Endothelial cell of umbilical vein (primary cell): ENCODE measurements around the gene NAPB. TPM values are rescaled to one million over a fixed set of nuclear protein-coding genes. Genes with fewer than 3 reads are reported as not detected.

ENCODE experiments used
- BruUV-seq: library from RNA; stranded (reverse); fragments of 400-500 nt; replicated peaks from 2 replicates; lab custom pipeline; 2021; lab: Mats Ljungman, UMichigan
- CTCF ChIA-PET: fragments of 300-600, 350-600 bp; sonication (Branson Sonifier 250); formaldehyde crosslinking; loops from one replicate; lab custom pipeline; 2021; ENCODE audit warnings: antibody characterized with exemption, inconsistent platforms; lab: Charles Lee
- POLR2A ChIA-PET: fragments of 300-600, 350-600 bp; sonication (Branson Sonifier 250); formaldehyde crosslinking; loops from one replicate; lab custom pipeline; 2021; ENCODE audit warnings: antibody characterized with exemption, inconsistent platforms; lab: Charles Lee
- DNase-seq: peaks from one replicate; pipeline ENCODE4 v3.0.0-alpha.2; 2011; ENCODE audit warnings: low read depth, low spot score
- FAIRE-seq: peaks from 2 replicates; lab custom pipeline; 2011; peaks lifted over from hg19 to GRCh38; lab: Jason Lieb, UNC
- H2AFZ ChIP-seq: 2 replicates; pipeline ENCODE4 v1.6.0; 2012; ENCODE audit warnings: low read depth, low read length, control low read depth, inconsistent platforms
- H3K27ac ChIP-seq: 2 replicates; pipeline ENCODE4 v1.5.1; 2011; ENCODE audit warnings: low read depth, mild to moderate bottlenecking, control low read depth, low read length, moderate library complexity; ENCODE audit not compliant: insufficient read depth
- H3K27me3 ChIP-seq, 2 experiments: 2 replicates each; pipeline versions ENCODE4 v1.6.0 to v1.6.1; 2011; ENCODE audit warnings: low read length in 2 of 2, mixed read lengths in 1 of 2; ENCODE audit not compliant: control insufficient read depth in 2 of 2, insufficient read depth in 2 of 2
- H3K36me3 ChIP-seq, 2 experiments: 2 replicates in 1 of 2; 3 replicates in 1 of 2; pipeline ENCODE4 v1.5.1; 2011; ENCODE audit warnings: low read length in 2 of 2, mild to moderate bottlenecking in 1 of 2, moderate library complexity in 1 of 2; ENCODE audit not compliant: control insufficient read depth in 2 of 2, insufficient read depth in 2 of 2; ENCODE audit errors: extremely low read depth in 1 of 2
- H3K4me1 ChIP-seq: 3 replicates; pipeline ENCODE4 v1.5.1; 2011; ENCODE audit warnings: mild to moderate bottlenecking, low read length; ENCODE audit not compliant: control insufficient read depth, insufficient read depth; ENCODE audit errors: extremely low read depth
- H3K4me2 ChIP-seq: 2 replicates; pipeline ENCODE4 v1.6.1; 2011; ENCODE audit warnings: low read length, control low read depth, mixed read lengths; ENCODE audit not compliant: insufficient read depth
- H3K4me3 ChIP-seq, 3 experiments: fragments of 200-600 bp in 1 of 3; sonication (generic), shearing (Covaris generic) in 1 of 3; replicated peaks in 1 of 3; 2 replicates each; pipeline ENCODE4 v1.5.1; 2011 to 2016; ENCODE audit warnings: control low read depth in 3 of 3, low read length in 3 of 3, mild to moderate bottlenecking in 2 of 3, inconsistent platforms in 1 of 3, low read depth in 1 of 3, moderate library complexity in 1 of 3; ENCODE audit not compliant: insufficient read depth in 1 of 3
- H3K79me2 ChIP-seq: 2 replicates; pipeline ENCODE4 v1.6.0; 2012; ENCODE audit warnings: low read length, inconsistent platforms; ENCODE audit not compliant: control insufficient read depth, insufficient read depth
- H3K9ac ChIP-seq: replicated peaks from 2 replicates; pipeline ENCODE3; 2011; ENCODE audit warnings: low read length, control low read depth; ENCODE audit not compliant: insufficient read depth; ENCODE audit errors: extremely low read depth
- H3K9me1 ChIP-seq: replicated peaks from 3 replicates; pipeline ENCODE4 v1.6.0; 2011; ENCODE audit warnings: mild to moderate bottlenecking, low read length; ENCODE audit not compliant: control insufficient read depth, insufficient read depth; ENCODE audit errors: extremely low read depth
- H3K9me3 ChIP-seq: replicated peaks from 2 replicates; pipeline ENCODE4 v1.5.1; 2012; ENCODE audit warnings: low read length, inconsistent platforms; ENCODE audit not compliant: control insufficient read depth, insufficient read depth
- H4K20me1 ChIP-seq: replicated peaks from 2 replicates; pipeline ENCODE3; 2011; ENCODE audit warnings: mild to moderate bottlenecking, low read length; ENCODE audit not compliant: control insufficient read depth, insufficient read depth; ENCODE audit errors: extremely low read depth
- CTCF ChIP-seq, 2 donors: IDR thresholded peaks; 1 replicate in 1 of 2; 2 replicates in 1 of 2; pipeline ENCODE4 v1.5.1; 2011; ENCODE audit warnings: low read length in 2 of 2, mild to moderate bottlenecking in 2 of 2, moderate library complexity in 2 of 2, control low read depth in 1 of 2, inconsistent platforms in 1 of 2, low read depth in 1 of 2; ENCODE audit not compliant: insufficient read depth in 1 of 2; ENCODE audit errors: extremely low read depth in 1 of 2
- EZH2 ChIP-seq: IDR thresholded peaks from 2 replicates; pipeline ENCODE4 v1.6.1; 2012; ENCODE audit warnings: borderline replicate concordance, low read depth, mild to moderate bottlenecking, moderate library complexity, low read length, inconsistent platforms; ENCODE audit not compliant: severe bottlenecking
- FOS ChIP-seq: IDR thresholded peaks from 2 replicates; pipeline ENCODE4 v1.6.1; 2011; ENCODE audit warnings: mild to moderate bottlenecking, low read length, moderate library complexity, borderline replicate concordance; ENCODE audit not compliant: insufficient read depth
- GATA2 ChIP-seq: IDR thresholded peaks from 2 replicates; pipeline ENCODE4 v1.7.0; 2011; ENCODE audit warnings: low read depth, mild to moderate bottlenecking, moderate library complexity, mixed read lengths, low read length; ENCODE audit not compliant: insufficient read length, insufficient read depth
- JUN ChIP-seq: IDR thresholded peaks from 2 replicates; pipeline ENCODE4 v1.6.1; 2011; ENCODE audit warnings: borderline replicate concordance, low read depth; ENCODE audit not compliant: insufficient read length, insufficient read depth
- MAX ChIP-seq: IDR thresholded peaks from 2 replicates; pipeline ENCODE4 v1.6.1; 2011; ENCODE audit not compliant: insufficient read depth, insufficient read length
- MYC ChIP-seq: IDR thresholded peaks from one replicate; pipeline ENCODE4 v1.6.1; 2011; ENCODE audit warnings: mild to moderate bottlenecking, low read depth, low read length
- POLR2A ChIP-seq: IDR thresholded peaks from 2 replicates; pipeline ENCODE4 v1.6.1; 2012; ENCODE audit warnings: low read depth, mild to moderate bottlenecking, control low read depth, low read length
- POLR2AphosphoS5 ChIP-seq: IDR thresholded peaks from 2 replicates; pipeline ENCODE4 v1.6.1; 2012; ENCODE audit warnings: low read depth, mild to moderate bottlenecking, control low read depth, low read length, moderate library complexity; ENCODE audit not compliant: insufficient read depth
- dilution Hi-C: fragments of 300-500 bp; cut with MboI; formaldehyde crosslinking; loops from one replicate; pipeline ENCODE4 v1.15.0; 2019; ENCODE audit warnings: low sequenced_read_pairs; ENCODE audit not compliant: extremely low pct_ligation_motif_present
- intact Hi-C: fragments of 100-400 bp; cut with micrococcal nuclease; formaldehyde crosslinking; loops from one replicate; pipeline ENCODE4 v1.10.0; 2022
- polyA plus RNA-seq, 4 experiments: library from polyadenylated mRNA; depleted of rRNA in 3 of 4; stranded (reverse) in 3 of 4; unstranded in 1 of 4; fragments of >200 nt; gene quantifications; 2 replicates each; pipeline versions ENCODE4 v1.2.1 to v1.2.3, GENCODE V29; 2011 to 2012; ENCODE audit warnings: missing spikeins in 1 of 4
- total RNA-seq: library from RNA; stranded (reverse); gene quantifications from 2 replicates; pipeline ENCODE4 v1.2.3, GENCODE V29; 2021

Gene NAPB
- total and polyA plus RNA-seq, 2 donors (not counting 3 experiments of a cell fraction or from before 2014, with no cell fraction given): 4.7 to 10.1 TPM

GRCh38 chr20:23412026-23412425 is 9.3 kb downstream of the NAPB start:
- Histone ChIP-seq H3K4me1 (no peaks in the 10 kb centered on the region), H3K9me1 (no peaks in the 10 kb centered on the region), H3K36me3 (no peaks in the 10 kb centered on the region), H3K4me3 (no peak overlapping the region), H3K79me2 (peaks cover 89% of the 10 kb centered on the region), H4K20me1 (peaks cover 6% of the 10 kb centered on the region), H3K27ac (no peak overlapping the region), H3K4me2 (no peak overlapping the region), H3K9me3 (no peaks in the 10 kb centered on the region), H3K27me3 (no peaks in the 10 kb centered on the region), H3K9ac (no peak overlapping the region), H2AFZ (no peak overlapping the region)
- POLR2A ChIA-PET: no interaction called here
- TF ChIP-seq CTCF (IDR thresholded peaks at IDR 0.05; ENCODE audit: extremely low read depth in 1 of 2, insufficient read depth in 1 of 2, low read depth in 1 of 2, low read length in 2 of 2) (no peak), POLR2A (no peak), MYC (no peak), JUN (no peak), MAX (no peak), POLR2AphosphoS5 (no peak), EZH2 (no peak), GATA2 (no peak), FOS (no peak)
- intact Hi-C loops: no loop called here
- DNase-seq (no peak), FAIRE-seq (no peak)
- dilution Hi-C loops: no loop called here
- CTCF ChIA-PET: no interaction called here
- no TSS peak for BruUV-seq
